Measurements from ENCODE around the gene ITGBL1. TPM values are rescaled to one million over a fixed set of nuclear protein-coding genes. Genes with fewer than 3 reads are reported as not detected.

The ITGBL1 gene
- total and polyA plus RNA-seq, 7 donors = 0.44 to 5.7 (median 1.7) TPM

GRCh38 chr13:101523154-101524131 is 71.0 kb downstream of the ITGBL1 start:
- peak in 1 of 2 donors; percentile 28 for DNase-seq
- Histone ChIP-seq H3K4me3 (no peak overlapping the region), H3K27ac (no peak overlapping the region), H3K9me3 (no peaks in the 10 kb centered on the region), H3K36me3 (ENCODE audit: insufficient read depth in 1 of 2, low read depth in 1 of 2) (no peaks in the 10 kb centered on the region), H3K27me3 (ENCODE audit: insufficient read depth in 3 of 3, low read length in 2 of 3) (no peaks in the 10 kb centered on the region), H3K4me1 (no peaks in the 10 kb centered on the region)
- ATAC-seq = peak; percentile 57 to 78 (median 74)
- no peak for TF ChIP-seq CTCF (IDR thresholded peaks at IDR 0.05)
- 23 to 40% (median 26%) methylated on average over 8 of the region's 8 CpGs for WGBS, 3 donors
- intact Hi-C loops (cut with DNase I) = no loop called here

DNA sequence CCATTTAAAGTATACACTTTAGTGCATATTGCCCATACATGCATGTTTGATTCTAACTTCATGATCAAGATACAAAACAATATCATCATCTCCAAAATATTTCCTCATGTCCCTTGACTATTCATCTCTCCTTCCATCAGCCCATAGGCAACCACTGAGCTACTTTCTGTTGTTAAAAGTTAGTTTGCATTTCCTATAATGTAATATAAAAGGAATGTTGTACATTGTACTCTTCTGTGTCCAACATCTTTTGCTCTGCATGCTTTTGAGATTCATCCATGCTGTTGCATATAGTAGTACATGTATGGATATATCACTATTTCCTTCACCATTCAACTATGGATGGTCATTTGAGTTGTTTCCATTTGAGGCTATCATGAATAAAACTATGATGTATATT is 74.7 kb downstream of the ITGBL1 start:
- intact Hi-C loops (cut with DNase I) = no loop called here
- no peaks in the 10 kb centered on the region for H3K27me3 ChIP-seq (ENCODE audit: insufficient read depth in 3 of 3, low read length in 2 of 3)
- no peaks in the 10 kb centered on the region for H3K36me3 ChIP-seq (ENCODE audit: insufficient read depth in 1 of 2, low read depth in 1 of 2)
- no peaks in the 10 kb centered on the region for H3K9me3 ChIP-seq
- no peak overlapping the region for H3K4me3 ChIP-seq
- no peak overlapping the region for H3K27ac ChIP-seq
- DNase-seq = no peak
- TF ChIP-seq CTCF (IDR thresholded peaks at IDR 0.05) = no peak
- ATAC-seq = no peak
- H3K4me1 ChIP-seq = no peaks in the 10 kb centered on the region

DNA sequence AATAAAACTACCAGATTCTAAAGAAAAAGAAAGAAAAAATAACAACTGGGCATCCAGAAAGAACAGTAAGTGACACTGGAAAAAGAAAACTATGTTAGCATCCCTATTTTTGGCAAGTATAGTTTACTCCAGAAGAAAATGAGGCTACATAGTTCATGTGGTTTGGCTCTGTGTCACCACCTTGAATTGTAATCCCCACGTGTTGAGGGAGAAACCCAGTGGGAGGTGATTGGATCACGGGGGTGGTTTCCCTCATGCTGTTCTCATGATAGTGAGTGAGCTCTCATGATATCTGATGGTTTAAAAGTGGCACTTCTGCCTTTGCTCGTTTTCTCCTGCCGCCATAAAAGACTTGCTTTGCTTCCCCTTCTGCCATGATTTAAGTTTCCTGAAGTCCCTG is 76.9 kb downstream of the ITGBL1 start:
- ATAC-seq (peak in 2 of 4 donors; percentile 47 to 54), DNase-seq (no peak)
- TF ChIP-seq CTCF (IDR thresholded peaks at IDR 0.05) = no peak
- 25 to 30% (median 28%) methylated on average over 4 of the region's 4 CpGs for WGBS, 3 donors
- no peak overlapping the region for H3K27ac ChIP-seq
- no peaks in the 10 kb centered on the region for H3K27me3 ChIP-seq (ENCODE audit: insufficient read depth in 3 of 3, low read length in 2 of 3)
- intact Hi-C loops (cut with DNase I) = no loop called here
- no peaks in the 10 kb centered on the region for H3K4me1 ChIP-seq
- H3K9me3 ChIP-seq = no peaks in the 10 kb centered on the region
- no peaks in the 10 kb centered on the region for H3K36me3 ChIP-seq (ENCODE audit: insufficient read depth in 1 of 2, low read depth in 1 of 2)
- no peak overlapping the region for H3K4me3 ChIP-seq

DNA sequence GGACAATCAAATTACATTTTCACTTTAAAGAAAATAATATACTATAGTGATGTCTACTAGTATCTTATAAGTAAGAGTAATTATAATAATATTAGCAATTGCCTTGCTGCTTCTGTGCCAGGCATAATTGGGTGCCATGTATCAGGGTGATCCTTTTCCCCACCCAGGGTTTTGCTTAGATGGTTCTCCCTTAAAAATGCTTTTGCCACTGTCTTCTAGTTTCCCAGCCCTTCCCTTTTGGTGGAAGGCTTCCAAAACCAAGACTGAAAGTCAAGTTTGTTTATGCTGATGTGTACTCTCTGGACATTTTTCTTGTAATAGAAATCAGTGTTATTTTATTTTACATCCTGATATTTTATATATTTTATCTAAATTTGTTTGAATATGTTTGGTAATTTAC is 77.8 kb downstream of the ITGBL1 start:
- ATAC-seq = no peak
- intact Hi-C loops (cut with DNase I) = no loop called here
- Histone ChIP-seq H3K27me3 (ENCODE audit: insufficient read depth in 3 of 3, low read length in 2 of 3) (no peaks in the 10 kb centered on the region), H3K27ac (no peak overlapping the region), H3K4me3 (no peak overlapping the region), H3K4me1 (no peaks in the 10 kb centered on the region), H3K36me3 (ENCODE audit: insufficient read depth in 1 of 2, low read depth in 1 of 2) (no peaks in the 10 kb centered on the region), H3K9me3 (no peaks in the 10 kb centered on the region)
- no peak for TF ChIP-seq CTCF (IDR thresholded peaks at IDR 0.05)
- no peak for DNase-seq
